PC-9 (cell line): ENCODE data around the gene HIVEP2. TPM values are rescaled to one million over a fixed set of nuclear protein-coding genes. Genes with fewer than 3 reads are reported as not detected.

Source experiments
- BruUV-seq: library from RNA; stranded (reverse); fragments of 400-500 nt; replicated peaks from 2 replicates; lab custom pipeline; 2021; lab: Mats Ljungman, UMichigan
- CTCF ChIA-PET: fragments of 300-600 bp; sonication (Branson Sonifier 250); formaldehyde crosslinking; loops from one replicate; lab custom pipeline; 2022; ENCODE audit warnings: antibody characterized with exemption; lab: Charles Lee
- POLR2A ChIA-PET: fragments of 300-600 bp; sonication (Branson Sonifier 250); formaldehyde crosslinking; loops from one replicate; lab custom pipeline; 2022; ENCODE audit warnings: antibody characterized with exemption; ENCODE audit not compliant: unreplicated experiment; lab: Charles Lee
- DNase-seq, 2 experiments: peaks; one replicate each; pipeline versions ENCODE4 v3.0.0 to v3.0.0-alpha.2; 2015 to 2022; ENCODE audit warnings: mixed read lengths in 1 of 2
- H2AFZ ChIP-seq: fragments of 200-600 bp; sonication (generic); 2 replicates; pipeline ENCODE4 v1.8.1; 2017; ENCODE audit warnings: antibody characterized with exemption
- H3F3A ChIP-seq: fragments of 200-600 bp; sonication (generic); 2 replicates; pipeline ENCODE4 v1.8.1; 2017; ENCODE audit warnings: antibody characterized with exemption, mild to moderate bottlenecking, low read depth; ENCODE audit not compliant: insufficient read depth
- H3K27ac ChIP-seq: fragments of 200-600 bp; sonication (generic); 2 replicates; pipeline ENCODE4 v1.6.1; 2016; ENCODE audit warnings: mixed run types
- H3K27me3 ChIP-seq: fragments of 200-600 bp; sonication (generic); 2 replicates; pipeline ENCODE4 v1.6.1; 2016; ENCODE audit warnings: low read depth, mixed run types; ENCODE audit not compliant: insufficient read depth
- H3K36me3 ChIP-seq: fragments of 200-600 bp; sonication (generic); 2 replicates; pipeline ENCODE4 v1.6.1; 2016; ENCODE audit warnings: low read depth, mixed run types
- H3K4me1 ChIP-seq: fragments of 200-600 bp; sonication (generic); replicated peaks from 2 replicates; pipeline ENCODE4 v1.6.1; 2016; ENCODE audit warnings: mixed run types; ENCODE audit not compliant: insufficient read depth
- H3K4me2 ChIP-seq: fragments of 200-600 bp; sonication (generic); 2 replicates; pipeline ENCODE4 v1.6.1; 2017; ENCODE audit warnings: mixed run types
- H3K4me3 ChIP-seq: fragments of 200-600 bp; sonication (generic); 2 replicates; pipeline ENCODE4 v1.6.1; 2016; ENCODE audit warnings: mixed run types
- H3K79me2 ChIP-seq: fragments of 200-600 bp; sonication (generic); 2 replicates; pipeline ENCODE4 v1.6.1; 2017; ENCODE audit warnings: low read depth, mixed run types
- H3K9me2 ChIP-seq: fragments of 200-600 bp; sonication (generic); 2 replicates; pipeline ENCODE4 v1.8.1; 2017; ENCODE audit warnings: mild to moderate bottlenecking; ENCODE audit not compliant: insufficient read depth
- H3K9me3 ChIP-seq: fragments of 200-600 bp; sonication (generic); 2 replicates; pipeline ENCODE4 v1.8.1; 2016; ENCODE audit warnings: low read depth; ENCODE audit not compliant: insufficient read depth
- H4K20me1 ChIP-seq: fragments of 200-600 bp; sonication (generic); 2 replicates; pipeline ENCODE4 v1.8.1; 2017; ENCODE audit not compliant: insufficient read depth
- CTCF ChIP-seq: fragments of 200-600 bp; sonication (generic); conservative IDR thresholded peaks from 2 replicates; pipeline ENCODE4 v1.6.1; 2017; ENCODE audit warnings: mixed run types, antibody characterized with exemption, mild to moderate bottlenecking, moderate library complexity
- EZH2 ChIP-seq: fragments of 200-600 bp; sonication (generic); IDR thresholded peaks from 2 replicates; pipeline ENCODE4 v1.8.0; 2017; ENCODE audit warnings: antibody characterized with exemption, low read depth
- intact Hi-C: fragments of 100-400 bp; cut with micrococcal nuclease; formaldehyde crosslinking; loops from one replicate; pipeline ENCODE4 v1.10.0; 2022; ENCODE audit not compliant: unreplicated experiment
- total RNA-seq: library from RNA; stranded (reverse); gene quantifications from 2 replicates; pipeline ENCODE4 v1.2.3, GENCODE V29; 2021

HIVEP2 gene
- total RNA-seq, 1 experiment from 2014 or later, result 10.3 TPM

GRCh38 chr6:142902636-142903053 lies 42.3 kb downstream of the HIVEP2 start:
- peaks cover 11% of the 10 kb centered on the region for H3F3A ChIP-seq
- peak overlapping the region; percentile 82 for H3K27ac ChIP-seq
- peak overlapping the region; percentile 79 for H3K4me2 ChIP-seq
- 0 out of 2 replicates have a peak, but pooled peaks cover 3% of the 10 kb centered on the region for H3K9me3 ChIP-seq
- peak; percentile 81 to 91 for DNase-seq
- no peaks in the 10 kb centered on the region; the same call in 1 of the 2 replicates for H3K36me3 ChIP-seq
- H3K4me3 ChIP-seq, result peak overlapping the region; percentile 40; the same call in 1 of the 2 replicates
- H3K79me2 ChIP-seq, result peaks cover 32% of the 10 kb centered on the region
- H4K20me1 ChIP-seq, result no peaks in the 10 kb centered on the region
- H3K4me1 ChIP-seq, result peaks cover 38% of the 10 kb centered on the region
- peak overlapping the region; percentile 66 for H2AFZ ChIP-seq
- TF ChIP-seq CTCF, result no peak
- TF ChIP-seq EZH2, result no peak
- ChIA-PET POLR2A (no interaction called here), CTCF (no interaction called here)
- intact Hi-C loops, result loop anchor here (1.0 to 2.0 kb wide), 4 partner anchors 18 to 158 kb away; partner anchors contain the start of gene AIG1
- H3K9me2 ChIP-seq, result no peaks in the 10 kb centered on the region
- BruUV-seq, result no TSS peak
- H3K27me3 ChIP-seq, result no peaks in the 10 kb centered on the region

DNA sequence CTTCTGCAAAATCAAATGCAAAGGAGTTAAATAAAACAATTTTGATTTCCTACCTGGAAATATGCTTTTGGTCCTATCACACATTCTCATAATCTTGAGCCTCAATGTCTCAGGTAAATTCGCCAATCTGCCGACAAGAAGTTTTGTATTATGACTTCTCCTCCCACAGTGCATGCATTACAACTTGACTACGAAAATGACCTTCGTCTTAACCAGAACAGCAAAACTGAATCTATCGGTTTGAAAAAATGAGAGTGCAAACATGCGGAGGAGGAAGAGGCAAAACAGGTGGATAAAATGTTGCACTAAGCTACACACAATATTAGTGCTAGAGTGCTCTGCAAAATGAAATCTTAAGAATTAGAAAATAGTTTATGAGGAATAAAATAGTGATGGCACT lies 43.4 kb downstream of the HIVEP2 start:
- ChIA-PET CTCF (no interaction called here), POLR2A (no interaction called here)
- peaks cover 38% of the 10 kb centered on the region for H3K4me1 ChIP-seq
- no peak overlapping the region for H2AFZ ChIP-seq
- no peak overlapping the region for H3K27ac ChIP-seq
- H3K9me3 ChIP-seq, result 0 out of 2 replicates have a peak, but pooled peaks cover 3% of the 10 kb centered on the region
- H3K36me3 ChIP-seq, result no peaks in the 10 kb centered on the region; the same call in 1 of the 2 replicates
- BruUV-seq, result no TSS peak
- no peak for TF ChIP-seq CTCF
- intact Hi-C loops, result loop anchor here (1.0 to 2.0 kb wide), 4 partner anchors 17 to 159 kb away; partner anchors contain the start of gene AIG1
- no peak overlapping the region for H3K4me2 ChIP-seq
- no peak overlapping the region for H3K4me3 ChIP-seq
- no peak for DNase-seq
- peaks cover 11% of the 10 kb centered on the region for H3F3A ChIP-seq
- peaks cover 39% of the 10 kb centered on the region for H3K79me2 ChIP-seq
- no peaks in the 10 kb centered on the region for H3K9me2 ChIP-seq
- no peaks in the 10 kb centered on the region for H3K27me3 ChIP-seq
- H4K20me1 ChIP-seq, result no peaks in the 10 kb centered on the region

GRCh38 chr6:142900227-142900971 lies 44.6 kb downstream of the HIVEP2 start:
- BruUV-seq, result no TSS peak
- no peaks in the 10 kb centered on the region for H3K27me3 ChIP-seq
- DNase-seq, result no peak
- TF ChIP-seq EZH2 (no peak), CTCF (no peak)
- H3K9me3 ChIP-seq, result 0 out of 2 replicates have a peak, but pooled peaks cover 3% of the 10 kb centered on the region
- H3K4me3 ChIP-seq, result no peak overlapping the region
- H3K79me2 ChIP-seq, result peaks cover 34% of the 10 kb centered on the region
- H3K27ac ChIP-seq, result no peak overlapping the region
- H3K9me2 ChIP-seq, result no peaks in the 10 kb centered on the region
- H3K4me2 ChIP-seq, result no peak overlapping the region
- H3F3A ChIP-seq, result peaks cover 11% of the 10 kb centered on the region; the same call in 1 of the 2 replicates
- no peaks in the 10 kb centered on the region; the same call in 1 of the 2 replicates for H3K36me3 ChIP-seq
- intact Hi-C loops, result no loop called here
- ChIA-PET CTCF (no interaction called here), POLR2A (no interaction called here)
- peaks cover 38% of the 10 kb centered on the region for H3K4me1 ChIP-seq
- no peak overlapping the region for H2AFZ ChIP-seq
- H4K20me1 ChIP-seq, result no peaks in the 10 kb centered on the region
